Activated CD8-positive, alpha-beta T cell treated with anti-CD3 and anti-CD28 coated beads for 36 hours (primary cell): ENCODE data around the gene STIM2. TPM values are rescaled to one million over a fixed set of nuclear protein-coding genes. Genes with fewer than 3 reads are reported as not detected.

Experiments
- ATAC-seq: fragments of 200-7000 bp; cut with Tn5 transposase; one replicate; pipeline ENCODE4 v1.10.0; 2021; ENCODE audit warnings: mild to moderate bottlenecking, moderate library complexity
- CTCF ChIA-PET: fragments of 350-600 bp; sonication (Branson Sonifier 250); formaldehyde crosslinking; loops from one replicate; lab custom pipeline; 2021; ENCODE audit warnings: antibody characterized with exemption; lab: Charles Lee
- POLR2A ChIA-PET: fragments of 350-600 bp; sonication (Branson Sonifier 250); formaldehyde crosslinking; loops from one replicate; lab custom pipeline; 2021; ENCODE audit warnings: antibody characterized with exemption; lab: Charles Lee
- DNase-seq: peaks from one replicate; pipeline ENCODE4 v3.0.0-alpha.2; 2020
- H3K27ac Mint-ChIP-seq: one replicate; pipeline ENCODE4 v1.8.0; 2021; ENCODE audit warnings: mild to moderate bottlenecking, mixed read lengths
- H3K27me3 Mint-ChIP-seq: one replicate; pipeline ENCODE4 v1.8.0; 2021; ENCODE audit warnings: mixed read lengths
- H3K36me3 Mint-ChIP-seq: one replicate; pipeline ENCODE4 v1.8.0; 2021; ENCODE audit warnings: low read depth, mixed read lengths
- H3K4me1 Mint-ChIP-seq: one replicate; pipeline ENCODE4 v1.8.0; 2021; ENCODE audit warnings: low read depth, mixed read lengths
- H3K4me3 Mint-ChIP-seq: one replicate; pipeline ENCODE4 v1.8.0; 2021; ENCODE audit warnings: mild to moderate bottlenecking, moderate library complexity, mixed read lengths
- H3K9me3 Mint-ChIP-seq: one replicate; pipeline ENCODE4 v1.8.0; 2021; ENCODE audit warnings: mixed read lengths
- CTCF ChIP-seq: fragments of 200-600 bp; IDR thresholded peaks from one replicate; pipeline ENCODE4 v1.8.0; 2022; ENCODE audit warnings: antibody characterized with exemption, mild to moderate bottlenecking
- intact Hi-C: fragments of 100-400 bp; cut with micrococcal nuclease; formaldehyde crosslinking; loops from one replicate; pipeline ENCODE4 v1.10.0; 2022
- total RNA-seq, 2 experiments: library from RNA; stranded (reverse); gene quantifications; one replicate each; pipeline ENCODE4 v1.2.3, GENCODE V29; 2021

STIM2 gene
- total RNA-seq, 2 experiments from 2014 or later, result 44.4 to 46.6 TPM

GRCh38 chr4:26887809-26888208, 27.2 kb downstream of the STIM2 start:
- DNase-seq, result no peak
- Mint-ChIP-seq H3K4me1 (peaks cover 70% of the 10 kb centered on the region), H3K4me3 (no peak overlapping the region), H3K36me3 (peaks cover 27% of the 10 kb centered on the region), H3K27me3 (no peaks in the 10 kb centered on the region), H3K9me3 (peaks cover 10% of the 10 kb centered on the region), H3K27ac (peak overlapping the region; percentile 71)
- ChIA-PET CTCF (interaction anchor here (2.0 to 3.8 kb wide), 3 partner anchors 27 to 114 kb away, joined by 4 to 20 read pairs (median 15); partner anchors contain the start of gene STIM2), POLR2A (interaction anchor here (4.2 kb wide), 1 partner anchor 27 kb away, joined by 39 read pairs; the partner anchor contains the start of gene STIM2)
- no peak for ATAC-seq
- intact Hi-C loops, result loop anchor here (2.0 kb wide), 1 partner anchor 15 kb away; no protein-coding TSS in a partner anchor
- TF ChIP-seq CTCF, result no peak

- POLR2A ChIA-PET, result interaction anchor here (1.5 kb wide), 1 partner anchor 11 kb away, joined by 5 read pairs; no protein-coding TSS in a partner anchor
- intact Hi-C loops, result no loop called here
- Mint-ChIP-seq H3K4me3 (no peak overlapping the region), H3K36me3 (peaks cover 29% of the 10 kb centered on the region), H3K27me3 (no peaks in the 10 kb centered on the region), H3K4me1 (peaks cover 67% of the 10 kb centered on the region), H3K27ac (no peak overlapping the region), H3K9me3 (peaks cover 10% of the 10 kb centered on the region)
- no peak for TF ChIP-seq CTCF
- ATAC-seq (no peak), DNase-seq (no peak)
- CTCF ChIA-PET, result no interaction called here
Measured at GRCh38 chr4:26889356-26889755, 28.7 kb downstream of the STIM2 start.

- CTCF ChIA-PET, result no interaction called here
- Mint-ChIP-seq H3K4me3 (no peak overlapping the region), H3K9me3 (peaks cover 10% of the 10 kb centered on the region), H3K36me3 (peaks cover 38% of the 10 kb centered on the region), H3K27me3 (no peaks in the 10 kb centered on the region), H3K27ac (peak overlapping the region; percentile 26), H3K4me1 (peaks cover 66% of the 10 kb centered on the region)
- DNase-seq (no peak), ATAC-seq (no peak)
- intact Hi-C loops, result no loop called here
- no peak for TF ChIP-seq CTCF
- POLR2A ChIA-PET, result interaction anchor here (0.7 to 1.3 kb wide), 5 partner anchors 11 to 71 kb away, joined by 3 to 4 read pairs (median 3); partner anchors contain the start of gene STIM2
Measured at GRCh38 chr4:26891054-26891453, 30.4 kb downstream of the STIM2 start.

- ATAC-seq, result no peak
- CTCF ChIA-PET, result interaction anchor here (1.3 to 1.7 kb wide), 2 partner anchors 10 to 113 kb away, joined by 4 to 5 read pairs; no protein-coding TSS in a partner anchor
- no peak for DNase-seq
- no peak for TF ChIP-seq CTCF
- H3K27me3 Mint-ChIP-seq, result no peaks in the 10 kb centered on the region
- H3K36me3 Mint-ChIP-seq, result peaks cover 44% of the 10 kb centered on the region
- peak overlapping the region; percentile 77 for H3K27ac Mint-ChIP-seq
- POLR2A ChIA-PET, result interaction anchor here (1.3 kb wide), 1 partner anchor 12 kb away, joined by 3 read pairs; no protein-coding TSS in a partner anchor
- H3K4me1 Mint-ChIP-seq, result peaks cover 64% of the 10 kb centered on the region
- intact Hi-C loops, result no loop called here
- no peak overlapping the region for H3K4me3 Mint-ChIP-seq
- peaks cover 10% of the 10 kb centered on the region for H3K9me3 Mint-ChIP-seq
Measured at GRCh38 chr4:26891867-26892266, 31.2 kb downstream of the STIM2 start.

GRCh38 chr4:26892480-26893150, 32.0 kb downstream of the STIM2 start:
- Mint-ChIP-seq H3K9me3 (peaks cover 10% of the 10 kb centered on the region), H3K27me3 (no peaks in the 10 kb centered on the region), H3K4me1 (peaks cover 63% of the 10 kb centered on the region), H3K4me3 (no peak overlapping the region), H3K27ac (peak overlapping the region; percentile 77), H3K36me3 (peaks cover 46% of the 10 kb centered on the region)
- CTCF ChIA-PET, result interaction anchor here (1.3 to 1.7 kb wide), 3 partner anchors 8 to 113 kb away, joined by 4 to 5 read pairs (median 5); no protein-coding TSS in a partner anchor
- POLR2A ChIA-PET, result interaction anchor here (1.3 kb wide), 1 partner anchor 15 kb away, joined by 3 read pairs; no protein-coding TSS in a partner anchor
- intact Hi-C loops, result no loop called here
- peak; percentile 71 for ATAC-seq
- TF ChIP-seq CTCF, result no peak
- no peak for DNase-seq
